ENCODE data around the gene BTD.

The BTD gene

DNA sequence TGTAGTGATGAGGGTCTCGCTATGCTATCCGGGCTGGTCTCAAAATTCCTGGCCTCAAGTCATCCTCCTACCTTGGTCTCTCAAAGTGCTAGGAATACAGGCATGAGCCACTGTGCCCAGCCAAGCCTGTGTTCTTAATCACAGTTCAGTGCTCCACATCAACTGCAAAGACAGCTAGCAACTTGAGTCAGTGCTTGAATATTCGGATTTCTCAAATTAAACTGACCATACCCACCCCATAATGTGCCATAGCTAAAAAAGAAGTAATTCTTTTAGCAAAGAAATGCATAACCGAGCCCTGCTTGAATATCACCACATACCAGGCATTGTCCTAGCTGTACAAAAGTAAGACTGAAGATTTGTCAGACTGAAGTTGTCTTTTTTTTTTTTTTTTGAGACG lies 89.2 kb downstream of the BTD start:
- no peak overlapping the region for H3K4me3 ChIP-seq (replicated peaks; ENCODE audit: low read depth, low read length)
- TF ChIP-seq, protein P1, sequence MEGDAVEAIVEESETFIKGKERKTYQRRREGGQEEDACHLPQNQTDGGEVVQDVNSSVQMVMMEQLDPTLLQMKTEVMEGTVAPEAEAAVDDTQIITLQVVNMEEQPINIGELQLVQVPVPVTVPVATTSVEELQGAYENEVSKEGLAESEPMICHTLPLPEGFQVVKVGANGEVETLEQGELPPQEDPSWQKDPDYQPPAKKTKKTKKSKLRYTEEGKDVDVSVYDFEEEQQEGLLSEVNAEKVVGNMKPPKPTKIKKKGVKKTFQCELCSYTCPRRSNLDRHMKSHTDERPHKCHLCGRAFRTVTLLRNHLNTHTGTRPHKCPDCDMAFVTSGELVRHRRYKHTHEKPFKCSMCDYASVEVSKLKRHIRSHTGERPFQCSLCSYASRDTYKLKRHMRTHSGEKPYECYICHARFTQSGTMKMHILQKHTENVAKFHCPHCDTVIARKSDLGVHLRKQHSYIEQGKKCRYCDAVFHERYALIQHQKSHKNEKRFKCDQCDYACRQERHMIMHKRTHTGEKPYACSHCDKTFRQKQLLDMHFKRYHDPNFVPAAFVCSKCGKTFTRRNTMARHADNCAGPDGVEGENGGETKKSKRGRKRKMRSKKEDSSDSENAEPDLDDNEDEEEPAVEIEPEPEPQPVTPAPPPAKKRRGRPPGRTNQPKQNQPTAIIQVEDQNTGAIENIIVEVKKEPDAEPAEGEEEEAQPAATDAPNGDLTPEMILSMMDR (IDR thresholded peaks at IDR 0.05; ENCODE audit: low read depth, low read length, missing control alignments), result no peak
- DNase-seq (ENCODE audit: extremely low read depth, low read depth), result no peak

- TF ChIP-seq, protein P1 (IDR thresholded peaks at IDR 0.05; ENCODE audit: low read depth, low read length, missing control alignments), result no peak
- no peak overlapping the region for H3K4me3 ChIP-seq (replicated peaks; ENCODE audit: low read depth, low read length)
- DNase-seq (ENCODE audit: extremely low read depth, low read depth), result no peak
These were observed 91.8 kb downstream of the BTD start for GRCh38 chr3:15693355-15693754.

GRCh38 chr3:15694628-15695027 lies 93.1 kb downstream of the BTD start:
- TF ChIP-seq, protein P1 (IDR thresholded peaks at IDR 0.05; ENCODE audit: low read depth, low read length, missing control alignments), result no peak
- no peak overlapping the region for H3K4me3 ChIP-seq (replicated peaks; ENCODE audit: low read depth, low read length)
- no peak for DNase-seq (ENCODE audit: extremely low read depth, low read depth)

All from HFF-Myc (cell line).